SU-DHL-6 (cell line): ENCODE measurements around the gene WDR90.
A peak's percentile ranks its signal among the peaks of the same experiment; 100 is the strongest.

ENCODE experiments used
- H2AFZ ChIP-seq: fragments of 200-600 bp; sonication (generic); 2 replicates; pipeline ENCODE4 v1.6.1; 2014; ENCODE audit warnings: low read depth, mild to moderate bottlenecking, moderate library complexity, mixed read lengths, antibody characterized with exemption, low read length; ENCODE audit not compliant: severe bottlenecking
- H3F3A ChIP-seq: fragments of 200-600 bp; shearing (Covaris generic); 2 replicates; pipeline ENCODE4 v1.6.0; 2016; ENCODE audit warnings: antibody characterized with exemption, mild to moderate bottlenecking; ENCODE audit not compliant: insufficient read depth
- H3K27ac ChIP-seq: fragments of 200-600 bp; sonication (generic); 2 replicates; pipeline ENCODE4 v1.5.1; 2016; ENCODE audit warnings: low read depth, mild to moderate bottlenecking, low read length, moderate library complexity, mixed read lengths
- H3K27me3 ChIP-seq: fragments of 200-600 bp; sonication (generic), shearing (Covaris generic); 2 replicates; pipeline ENCODE4 v1.6.0; 2014; ENCODE audit warnings: mild to moderate bottlenecking, low read length
- H3K36me3 ChIP-seq: fragments of 200-600 bp; sonication (generic); 2 replicates; pipeline ENCODE4 v1.6.1; 2014; ENCODE audit warnings: mild to moderate bottlenecking, low read length, mixed read lengths
- H3K4me2 ChIP-seq: fragments of 300-600, 200-600 bp; shearing (Covaris generic), sonication (generic); 2 replicates; pipeline ENCODE4 v1.6.0; 2014; ENCODE audit warnings: low read length, low read depth, mild to moderate bottlenecking; ENCODE audit not compliant: poor library complexity, severe bottlenecking
- H3K4me3 ChIP-seq: fragments of 200-600 bp; sonication (generic); 2 replicates; pipeline ENCODE4 v1.5.1; 2014; ENCODE audit warnings: antibody characterized with exemption, low read length, mild to moderate bottlenecking, mixed read lengths; ENCODE audit not compliant: insufficient read depth, poor library complexity, severe bottlenecking
- H3K79me2 ChIP-seq: fragments of 200-600 bp; sonication (generic); 2 replicates; pipeline ENCODE4 v1.6.1; 2014; ENCODE audit warnings: mild to moderate bottlenecking, low read length, moderate library complexity; ENCODE audit not compliant: insufficient read depth
- H3K9ac ChIP-seq: fragments of 200-600 bp; sonication (generic); 2 replicates; pipeline ENCODE4 v1.7.0; 2014; ENCODE audit warnings: mild to moderate bottlenecking, low read length
- H3K9me2 ChIP-seq: fragments of 200-600 bp; sonication (generic); replicated peaks from 2 replicates; pipeline ENCODE4 v1.6.1; 2014; ENCODE audit warnings: low read length; ENCODE audit not compliant: insufficient read depth
- H3K9me3 ChIP-seq: fragments of 200-600 bp; sonication (generic); 2 replicates; pipeline ENCODE4 v1.6.1; 2014; ENCODE audit warnings: low read length, mixed read lengths; ENCODE audit not compliant: insufficient read depth
- H4K20me1 ChIP-seq: fragments of 200-600 bp; sonication (generic); 2 replicates; pipeline ENCODE4 v1.6.1; 2014; ENCODE audit warnings: low read depth, mild to moderate bottlenecking, antibody characterized with exemption, low read length, moderate library complexity, mixed read lengths
- CTCF ChIP-seq: fragments of 200-600 bp; sonication (generic); IDR thresholded peaks from one replicate; pipeline ENCODE4 v1.5.1; 2017; ENCODE audit warnings: antibody characterized with exemption, mild to moderate bottlenecking, low read length, moderate library complexity; ENCODE audit not compliant: insufficient read depth, poor library complexity, severe bottlenecking
- EZH2phosphoT487 ChIP-seq: fragments of 200-600 bp; sonication (generic), shearing (Covaris generic); conservative IDR thresholded peaks from 2 replicates; pipeline ENCODE4 v1.6.1; 2018; ENCODE audit warnings: mild to moderate bottlenecking, antibody characterized with exemption, low read length, moderate library complexity, mixed read lengths

The WDR90 gene

GRCh38 chr16:648781-649589, at the start of gene WDR90:
Gene WDR90 (plus strand): TSS chr16:649365. CDS start chr16:649417, 52 bp downstream.
- H3K9ac ChIP-seq = peak within 1 kb of the TSS; percentile 88
- no peaks in the 10 kb centered on the region for H4K20me1 ChIP-seq
- H3K4me2 ChIP-seq = peak within 1 kb of the TSS; percentile 74
- no peaks in the 10 kb centered on the region for H3K9me2 ChIP-seq
- TF ChIP-seq EZH2phosphoT487 = no peak
- TF ChIP-seq CTCF = no peak
- H3K36me3 ChIP-seq = no peaks in the 10 kb centered on the region
- H3K27me3 ChIP-seq = no peaks in the 10 kb centered on the region
- peak within 1 kb of the TSS; percentile 66 for H3K27ac ChIP-seq
- H3K9me3 ChIP-seq = no peaks in the 10 kb centered on the region
- H3K4me3 ChIP-seq = peak within 1 kb of the TSS; percentile 68
- H3K79me2 ChIP-seq = peaks cover 6% of the 10 kb centered on the region; the same call in 1 of the 2 replicates
- peaks cover 9% of the 10 kb centered on the region; the same call in 1 of the 2 replicates for H3F3A ChIP-seq
- peak within 1 kb of the TSS; percentile 43 for H2AFZ ChIP-seq

GRCh38 chr16:600781-601180, 48.4 kb upstream of the WDR90 start:
- H2AFZ ChIP-seq = no peak overlapping the region
- no peak overlapping the region for H3K4me2 ChIP-seq
- no peak overlapping the region for H3K4me3 ChIP-seq
- no peaks in the 10 kb centered on the region; the same call in 1 of the 2 replicates for H4K20me1 ChIP-seq
- H3K27me3 ChIP-seq = no peaks in the 10 kb centered on the region
- H3K36me3 ChIP-seq = no peaks in the 10 kb centered on the region
- no peaks in the 10 kb centered on the region for H3F3A ChIP-seq
- H3K9me2 ChIP-seq = no peaks in the 10 kb centered on the region
- H3K27ac ChIP-seq = no peak overlapping the region
- H3K9ac ChIP-seq = no peak overlapping the region
- no peaks in the 10 kb centered on the region for H3K9me3 ChIP-seq
- H3K79me2 ChIP-seq = no peaks in the 10 kb centered on the region
- TF ChIP-seq EZH2phosphoT487 = no peak
- peak; percentile 15 for TF ChIP-seq CTCF

GRCh38 chr16:603933-604332, 45.2 kb upstream of the WDR90 start:
- Histone ChIP-seq H3K4me2 (no peak overlapping the region), H3K27ac (no peak overlapping the region), H3K9ac (no peak overlapping the region), H2AFZ (no peak overlapping the region), H3K9me3 (no peaks in the 10 kb centered on the region), H4K20me1 (no peaks in the 10 kb centered on the region; the same call in 1 of the 2 replicates), H3K27me3 (no peaks in the 10 kb centered on the region), H3F3A (no peaks in the 10 kb centered on the region), H3K9me2 (no peaks in the 10 kb centered on the region), H3K36me3 (no peaks in the 10 kb centered on the region), H3K4me3 (no peak overlapping the region), H3K79me2 (no peaks in the 10 kb centered on the region)
- TF ChIP-seq EZH2phosphoT487 (no peak), CTCF (no peak)
